Panc1 (cell line): ENCODE measurements around the gene IGF2R. TPM values are rescaled to one million over a fixed set of nuclear protein-coding genes. Genes with fewer than 3 reads are reported as not detected.

Experiments used
- ATAC-seq: fragments of 200-7000 bp; cut with Tn5 transposase; 2 replicates; pipeline ENCODE4 v1.9.1; 2020; ENCODE audit warnings: mild to moderate bottlenecking, moderate library complexity
- BruUV-seq: library from RNA; stranded (reverse); fragments of 400-500 nt; replicated peaks from 2 replicates; lab custom pipeline; 2021; lab: Mats Ljungman, UMichigan
- CTCF ChIA-PET: fragments of 300-600 bp; sonication (Branson Sonifier 250); formaldehyde crosslinking; loops from one replicate; lab custom pipeline; 2022; ENCODE audit warnings: antibody characterized with exemption; lab: Charles Lee
- POLR2A ChIA-PET: fragments of 300-600 bp; sonication (Branson Sonifier 250); formaldehyde crosslinking; loops from one replicate; lab custom pipeline; 2022; ENCODE audit warnings: antibody characterized with exemption; lab: Charles Lee
- DNase-seq: peaks from one replicate; pipeline ENCODE4 v3.0.0-alpha.2; 2010; ENCODE audit warnings: low read depth, low spot score
- H3K27ac ChIP-seq: 2 replicates; pipeline ENCODE4 v1.5.1; 2011; ENCODE audit warnings: mild to moderate bottlenecking, low read length, inconsistent platforms
- H3K27me3 ChIP-seq: fragments of 200-500 bp; sonication (Bioruptor generic); 2 replicates; pipeline ENCODE4 v1.6.0; 2014; ENCODE audit warnings: low read length, inconsistent platforms; ENCODE audit not compliant: control insufficient read depth, insufficient read depth
- H3K36me3 ChIP-seq: fragments of 200-500 bp; sonication (Bioruptor generic); 2 replicates; pipeline ENCODE4 v1.5.1; 2014; ENCODE audit warnings: inconsistent platforms, mild to moderate bottlenecking, low read length, moderate library complexity; ENCODE audit not compliant: control insufficient read depth, insufficient read depth
- H3K4me1 ChIP-seq: 2 replicates; pipeline ENCODE4 v1.5.1; 2011; ENCODE audit warnings: inconsistent platforms, mild to moderate bottlenecking, low read length, moderate library complexity; ENCODE audit not compliant: control insufficient read depth, insufficient read depth
- H3K4me3 ChIP-seq, 2 experiments: 2 replicates each; pipeline ENCODE4 v1.5.1; 2011 to 2012; ENCODE audit warnings: low read depth in 2 of 2, low read length in 2 of 2, mild to moderate bottlenecking in 2 of 2, inconsistent platforms in 1 of 2, moderate library complexity in 1 of 2
- H3K9me3 ChIP-seq: fragments of 200-500 bp; sonication (Bioruptor generic); 2 replicates; pipeline ENCODE4 v1.5.1; 2014; ENCODE audit warnings: low read depth, mild to moderate bottlenecking, inconsistent platforms, low read length, moderate library complexity; ENCODE audit not compliant: control insufficient read depth, insufficient read depth
- POLR2AphosphoS5 ChIP-seq: IDR thresholded peaks from 2 replicates; pipeline ENCODE4 v1.6.1; 2012; ENCODE audit warnings: mild to moderate bottlenecking, low read depth, low read length, moderate library complexity
- SIN3A ChIP-seq: IDR thresholded peaks from 2 replicates; pipeline ENCODE4 v1.6.1; 2012; ENCODE audit warnings: low read depth, mild to moderate bottlenecking, low read length, moderate library complexity, borderline replicate concordance; ENCODE audit not compliant: insufficient read depth
- TCF7L2 ChIP-seq: IDR thresholded peaks from 2 replicates; pipeline ENCODE4 v1.6.1; 2011; ENCODE audit warnings: mild to moderate bottlenecking, low read depth, low read length, inconsistent platforms
- in situ Hi-C: cut with HindIII; loops from 2 replicates; pipeline ENCODE4 v1.10.0; 2016; ENCODE audit warnings: low sequenced_read_pairs, low pct_unique_long_range_greater_than_20kb
- intact Hi-C: fragments of 100-400 bp; cut with micrococcal nuclease; formaldehyde crosslinking; loops from one replicate; pipeline ENCODE4 v1.10.0; 2022; ENCODE audit not compliant: unreplicated experiment
- total RNA-seq: library from RNA; stranded (reverse); gene quantifications from one replicate; pipeline ENCODE4 v1.2.1, GENCODE V29; 2021; ENCODE audit not compliant: unreplicated experiment
- TF ChIP-seq, protein P1 (sequence below), 2 experiments: IDR thresholded peaks; 2 replicates each; pipeline ENCODE4 v1.6.1; 2011 to 2012; ENCODE audit warnings: low read depth in 2 of 2, control low read depth in 1 of 2, low read length in 1 of 2, mild to moderate bottlenecking in 1 of 2, moderate library complexity in 1 of 2; ENCODE audit not compliant: insufficient read depth in 1 of 2
- TF ChIP-seq, protein P2 (sequence below): fragments of 450-650 bp; IDR thresholded peaks from 2 replicates; pipeline ENCODE4 v1.5.1; 2017; ENCODE audit warnings: mild to moderate bottlenecking

IGF2R gene
- total RNA-seq, 1 experiment from 2014 or later = 163 TPM

DNA sequence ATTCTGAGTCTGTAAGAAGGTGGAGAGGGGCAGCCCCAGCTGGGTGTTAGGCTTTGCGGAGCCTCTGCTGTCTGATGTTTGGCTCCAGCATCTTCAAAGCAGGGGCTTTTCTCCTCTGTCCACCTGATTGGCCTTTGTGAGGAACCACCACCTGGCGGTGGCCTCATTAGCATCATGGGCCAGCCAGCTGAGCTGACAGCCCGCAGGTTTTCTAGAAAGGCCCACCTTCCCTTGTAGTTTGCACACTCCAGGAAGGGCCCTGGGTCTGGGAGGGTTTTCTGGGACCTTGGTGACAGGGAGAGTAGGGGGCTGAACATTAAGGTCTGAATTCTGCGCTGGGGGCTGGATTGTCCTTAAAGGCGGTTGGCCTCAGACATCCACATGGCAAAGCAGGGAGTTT lies 11.6 kb downstream of the IGF2R start:
- Histone ChIP-seq H3K36me3 (no peaks in the 10 kb centered on the region), H3K4me1 (peaks cover 89% of the 10 kb centered on the region), H3K27ac (peak overlapping the region; percentile 78), H3K4me3 (no peak overlapping the region), H3K9me3 (no peaks in the 10 kb centered on the region), H3K27me3 (no peaks in the 10 kb centered on the region)
- ATAC-seq (no peak), DNase-seq (no peak)
- in situ Hi-C loops (no loop called here), intact Hi-C loops (no loop called here)
- POLR2A ChIA-PET = no interaction called here
- BruUV-seq = no TSS peak
- TF ChIP-seq, protein P1, sequence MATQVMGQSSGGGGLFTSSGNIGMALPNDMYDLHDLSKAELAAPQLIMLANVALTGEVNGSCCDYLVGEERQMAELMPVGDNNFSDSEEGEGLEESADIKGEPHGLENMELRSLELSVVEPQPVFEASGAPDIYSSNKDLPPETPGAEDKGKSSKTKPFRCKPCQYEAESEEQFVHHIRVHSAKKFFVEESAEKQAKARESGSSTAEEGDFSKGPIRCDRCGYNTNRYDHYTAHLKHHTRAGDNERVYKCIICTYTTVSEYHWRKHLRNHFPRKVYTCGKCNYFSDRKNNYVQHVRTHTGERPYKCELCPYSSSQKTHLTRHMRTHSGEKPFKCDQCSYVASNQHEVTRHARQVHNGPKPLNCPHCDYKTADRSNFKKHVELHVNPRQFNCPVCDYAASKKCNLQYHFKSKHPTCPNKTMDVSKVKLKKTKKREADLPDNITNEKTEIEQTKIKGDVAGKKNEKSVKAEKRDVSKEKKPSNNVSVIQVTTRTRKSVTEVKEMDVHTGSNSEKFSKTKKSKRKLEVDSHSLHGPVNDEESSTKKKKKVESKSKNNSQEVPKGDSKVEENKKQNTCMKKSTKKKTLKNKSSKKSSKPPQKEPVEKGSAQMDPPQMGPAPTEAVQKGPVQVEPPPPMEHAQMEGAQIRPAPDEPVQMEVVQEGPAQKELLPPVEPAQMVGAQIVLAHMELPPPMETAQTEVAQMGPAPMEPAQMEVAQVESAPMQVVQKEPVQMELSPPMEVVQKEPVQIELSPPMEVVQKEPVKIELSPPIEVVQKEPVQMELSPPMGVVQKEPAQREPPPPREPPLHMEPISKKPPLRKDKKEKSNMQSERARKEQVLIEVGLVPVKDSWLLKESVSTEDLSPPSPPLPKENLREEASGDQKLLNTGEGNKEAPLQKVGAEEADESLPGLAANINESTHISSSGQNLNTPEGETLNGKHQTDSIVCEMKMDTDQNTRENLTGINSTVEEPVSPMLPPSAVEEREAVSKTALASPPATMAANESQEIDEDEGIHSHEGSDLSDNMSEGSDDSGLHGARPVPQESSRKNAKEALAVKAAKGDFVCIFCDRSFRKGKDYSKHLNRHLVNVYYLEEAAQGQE (IDR thresholded peaks at IDR 0.05; ENCODE audit: insufficient read depth in 1 of 2, low read depth in 2 of 2, low read length in 1 of 2) = no peak
- no peak for TF ChIP-seq SIN3A
- TF ChIP-seq, protein P2, sequence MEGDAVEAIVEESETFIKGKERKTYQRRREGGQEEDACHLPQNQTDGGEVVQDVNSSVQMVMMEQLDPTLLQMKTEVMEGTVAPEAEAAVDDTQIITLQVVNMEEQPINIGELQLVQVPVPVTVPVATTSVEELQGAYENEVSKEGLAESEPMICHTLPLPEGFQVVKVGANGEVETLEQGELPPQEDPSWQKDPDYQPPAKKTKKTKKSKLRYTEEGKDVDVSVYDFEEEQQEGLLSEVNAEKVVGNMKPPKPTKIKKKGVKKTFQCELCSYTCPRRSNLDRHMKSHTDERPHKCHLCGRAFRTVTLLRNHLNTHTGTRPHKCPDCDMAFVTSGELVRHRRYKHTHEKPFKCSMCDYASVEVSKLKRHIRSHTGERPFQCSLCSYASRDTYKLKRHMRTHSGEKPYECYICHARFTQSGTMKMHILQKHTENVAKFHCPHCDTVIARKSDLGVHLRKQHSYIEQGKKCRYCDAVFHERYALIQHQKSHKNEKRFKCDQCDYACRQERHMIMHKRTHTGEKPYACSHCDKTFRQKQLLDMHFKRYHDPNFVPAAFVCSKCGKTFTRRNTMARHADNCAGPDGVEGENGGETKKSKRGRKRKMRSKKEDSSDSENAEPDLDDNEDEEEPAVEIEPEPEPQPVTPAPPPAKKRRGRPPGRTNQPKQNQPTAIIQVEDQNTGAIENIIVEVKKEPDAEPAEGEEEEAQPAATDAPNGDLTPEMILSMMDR = no peak
- no peak for TF ChIP-seq POLR2AphosphoS5
- TF ChIP-seq TCF7L2 = no peak
- CTCF ChIA-PET = no interaction called here

DNA sequence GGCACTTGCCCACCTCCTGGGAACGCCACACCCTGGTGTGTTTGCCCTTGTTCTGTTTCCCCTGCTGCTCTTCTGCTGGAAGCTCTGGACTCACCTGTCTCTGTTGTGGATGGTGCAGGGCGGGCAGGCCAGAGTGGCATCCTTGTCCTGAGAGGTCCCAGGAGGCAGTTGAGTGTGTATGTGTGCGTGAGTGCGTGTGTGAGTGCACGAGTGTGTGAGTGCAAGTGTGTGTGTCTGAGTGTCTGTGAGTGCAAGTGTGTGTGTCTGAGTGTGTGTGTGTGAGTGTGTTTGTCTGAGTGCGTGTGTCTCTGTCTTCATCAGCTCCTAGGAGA lies 12.2 kb downstream of the IGF2R start:
- in situ Hi-C loops = no loop called here
- no TSS peak for BruUV-seq
- ATAC-seq = 0 out of 2 replicates have a peak, but pooled peaks have one; percentile 1

More for the DNA sequence above, 12.2 kb downstream of the IGF2R start:
- no peaks in the 10 kb centered on the region for H3K36me3 ChIP-seq
- DNase-seq = no peak
- CTCF ChIA-PET = no interaction called here
- H3K4me1 ChIP-seq = peaks cover 86% of the 10 kb centered on the region
- TF ChIP-seq, protein P1 (IDR thresholded peaks at IDR 0.05; ENCODE audit: insufficient read depth in 1 of 2, low read depth in 2 of 2, low read length in 1 of 2) = no peak
- TF ChIP-seq SIN3A = no peak
- no peak for TF ChIP-seq POLR2AphosphoS5
- intact Hi-C loops = no loop called here
- no peaks in the 10 kb centered on the region for H3K9me3 ChIP-seq
- POLR2A ChIA-PET = no interaction called here
- H3K27ac ChIP-seq = peak overlapping the region; percentile 78
- H3K27me3 ChIP-seq = no peaks in the 10 kb centered on the region
- peak overlapping the region in 1 of 2 experiments; percentile 32; a peak in 1 of 4 replicates for H3K4me3 ChIP-seq
